Mesenchymal stem cell (in vitro differentiated cells and primary cell): ENCODE measurements around the gene MSL1.
A peak's percentile ranks its signal among the peaks of the same experiment; 100 is the strongest.

ENCODE experiments used
- DNase-seq: peaks from one replicate; pipeline ENCODE4 v3.0.0-alpha.2; 2013
- H2AFZ ChIP-seq: one replicate; pipeline ENCODE4 v1.6.1; 2013; ENCODE audit warnings: low read depth, mild to moderate bottlenecking, control low read depth, inconsistent platforms, low read length, moderate library complexity
- H2AK5ac ChIP-seq: 2 replicates; pipeline ENCODE4 v1.6.1; 2013; ENCODE audit warnings: low read length, moderate library complexity, mild to moderate bottlenecking, inconsistent platforms; ENCODE audit not compliant: severe bottlenecking
- H2BK120ac ChIP-seq: one replicate; pipeline ENCODE4 v1.6.1; 2013; ENCODE audit warnings: low read depth, mild to moderate bottlenecking, inconsistent platforms, low read length, moderate library complexity
- H2BK12ac ChIP-seq, 2 experiments: one replicate each; pipeline ENCODE4 v1.6.1; 2013; ENCODE audit warnings: inconsistent platforms in 2 of 2, low read length in 2 of 2, mild to moderate bottlenecking in 2 of 2, moderate library complexity in 2 of 2, control low read depth in 1 of 2
- H2BK15ac ChIP-seq: one replicate; pipeline ENCODE4 v1.6.1; 2013; ENCODE audit warnings: mild to moderate bottlenecking, low read depth, inconsistent platforms; ENCODE audit not compliant: poor library complexity, severe bottlenecking
- H2BK5ac ChIP-seq: 2 replicates; pipeline ENCODE4 v1.6.1; 2013; ENCODE audit warnings: low read depth, mild to moderate bottlenecking, low read length, control low read depth, inconsistent platforms; ENCODE audit not compliant: poor library complexity, severe bottlenecking
- H3K14ac ChIP-seq, 2 experiments: one replicate each; pipeline ENCODE4 v1.6.1; 2013; ENCODE audit warnings: inconsistent platforms in 2 of 2, low read length in 2 of 2, control low read depth in 1 of 2, mild to moderate bottlenecking in 1 of 2, moderate library complexity in 1 of 2
- H3K18ac ChIP-seq, 2 experiments: one replicate each; pipeline ENCODE4 v1.6.1; 2013; ENCODE audit warnings: inconsistent platforms in 2 of 2, low read length in 2 of 2, control low read depth in 1 of 2, low read depth in 1 of 2, mild to moderate bottlenecking in 1 of 2
- H3K23ac ChIP-seq, 2 experiments: one replicate each; pipeline ENCODE4 v1.6.1; 2013; ENCODE audit warnings: inconsistent platforms in 2 of 2, low read length in 2 of 2, mild to moderate bottlenecking in 2 of 2, moderate library complexity in 2 of 2, control low read depth in 1 of 2
- H3K27ac ChIP-seq: 2 replicates; pipeline ENCODE4 v1.5.1; 2013; ENCODE audit warnings: mild to moderate bottlenecking, moderate library complexity, low read length, control low read depth, inconsistent platforms; ENCODE audit not compliant: poor library complexity, severe bottlenecking
- H3K27me3 ChIP-seq, 2 experiments: 2 replicates each; pipeline versions ENCODE4 v1.6.1 to v1.7.0; 2013; ENCODE audit warnings: low read length in 2 of 2, mild to moderate bottlenecking in 2 of 2, moderate library complexity in 2 of 2, control low read depth in 1 of 2, inconsistent platforms in 1 of 2; ENCODE audit not compliant: control insufficient read depth in 1 of 2, insufficient read depth in 1 of 2
- H3K36me3 ChIP-seq, 2 experiments: 2 replicates each; pipeline versions ENCODE4 v1.6.1 to v1.7.0; 2013; ENCODE audit warnings: low read length in 2 of 2, control low read depth in 1 of 2, inconsistent platforms in 1 of 2, low read depth in 1 of 2, mild to moderate bottlenecking in 1 of 2; ENCODE audit not compliant: insufficient read depth in 2 of 2, control insufficient read depth in 1 of 2
- H3K4ac ChIP-seq, 2 experiments: one replicate each; pipeline ENCODE4 v1.6.1; 2013; ENCODE audit warnings: inconsistent platforms in 2 of 2, low read length in 2 of 2, mild to moderate bottlenecking in 2 of 2, moderate library complexity in 2 of 2, control low read depth in 1 of 2, low read depth in 1 of 2
- H3K4me1 ChIP-seq: 2 replicates; pipeline ENCODE4 v1.6.1; 2013; ENCODE audit warnings: low read depth, low read length, control low read depth; ENCODE audit not compliant: control insufficient read depth, insufficient read depth
- H3K4me2 ChIP-seq: 2 replicates; pipeline ENCODE4 v1.6.1; 2013; ENCODE audit warnings: low read length, mild to moderate bottlenecking, inconsistent platforms; ENCODE audit not compliant: poor library complexity, severe bottlenecking
- H3K4me3 ChIP-seq, 2 experiments: 2 replicates each; pipeline versions ENCODE4 v1.5.1 to v1.7.0; 2013; ENCODE audit warnings: low read length in 2 of 2, mild to moderate bottlenecking in 2 of 2, control low read depth in 1 of 2, low read depth in 1 of 2; ENCODE audit not compliant: insufficient read depth in 1 of 2
- H3K79me1 ChIP-seq: replicated peaks from 2 replicates; pipeline ENCODE4 v1.6.1; 2013; ENCODE audit warnings: mild to moderate bottlenecking, control low read depth, low read length, inconsistent platforms; ENCODE audit not compliant: poor library complexity, severe bottlenecking
- H3K9ac ChIP-seq: 2 replicates; pipeline ENCODE4 v1.7.0; 2013; ENCODE audit warnings: mild to moderate bottlenecking, low read length, moderate library complexity
- H3K9me3 ChIP-seq: 2 replicates; pipeline ENCODE4 v1.7.0; 2013; ENCODE audit warnings: mild to moderate bottlenecking, low read length; ENCODE audit not compliant: control insufficient read depth
- H4K8ac ChIP-seq: one replicate; pipeline ENCODE4 v1.6.1; 2013; ENCODE audit warnings: inconsistent platforms, mild to moderate bottlenecking, low read length, moderate library complexity
- H4K91ac ChIP-seq: one replicate; pipeline ENCODE4 v1.6.1; 2013; ENCODE audit warnings: mild to moderate bottlenecking, low read length, inconsistent platforms
- WGBS: methylation state at CpG from one replicate; pipeline ENCODE4 v1.1.7; 2013; ENCODE audit warnings: mixed read lengths; 5-methylcytosine and 5-hydroxymethylcytosine counted together

Gene MSL1

GRCh38 chr17:40075942-40076498 is 45.8 kb upstream of the MSL1 start:
- H2BK15ac ChIP-seq, result no peak overlapping the region

DNA sequence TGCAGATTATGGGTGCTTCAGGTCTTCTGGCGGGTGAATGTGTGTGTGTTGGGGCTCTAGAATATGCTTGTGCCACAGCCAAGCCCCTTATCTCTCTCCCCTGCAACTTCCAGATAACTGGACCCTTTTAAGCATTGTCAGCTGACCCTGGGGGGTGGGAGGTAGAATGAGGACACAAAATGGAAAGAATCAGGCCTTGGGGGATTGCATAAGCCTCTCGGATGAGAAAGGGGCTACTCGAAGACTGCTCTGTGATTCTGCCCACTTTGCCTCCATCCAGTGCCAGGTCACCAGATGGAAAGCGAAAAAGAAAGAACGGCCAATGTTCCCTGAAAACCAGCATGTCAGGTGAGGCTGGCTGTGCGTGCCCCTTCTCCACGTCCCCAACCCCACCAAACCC is 45.2 kb upstream of the MSL1 start:
- no peak overlapping the region for H3K27ac ChIP-seq

More at GRCh38 chr17:40075942-40076498, 45.8 kb upstream of the MSL1 start:
- H3K4ac ChIP-seq, result no peak overlapping the region
- H3K27me3 ChIP-seq, result no peaks in the 10 kb centered on the region
- no peak overlapping the region for H2BK5ac ChIP-seq
- H3K4me2 ChIP-seq, result no peak overlapping the region
- H3K9ac ChIP-seq, result peak overlapping the region; percentile 71
- peaks cover 24 to 50% of the 10 kb centered on the region in 2 experiments for H3K36me3 ChIP-seq
- peaks cover 22% of the 10 kb centered on the region for H3K79me1 ChIP-seq
- 88% methylated on average over 8 of the region's 8 CpGs for WGBS
- no peak overlapping the region for H3K23ac ChIP-seq
- no peak for DNase-seq
- H3K4me3 ChIP-seq, result peak overlapping the region in 1 of 2 experiments; percentile 34
- H2AK5ac ChIP-seq, result no peak overlapping the region
- H3K18ac ChIP-seq, result peak overlapping the region in 1 of 2 experiments; percentile 54
- H3K14ac ChIP-seq, result no peak overlapping the region
- no peak overlapping the region for H3K27ac ChIP-seq
- no peak overlapping the region for H4K91ac ChIP-seq
- peak overlapping the region; percentile 72 for H4K8ac ChIP-seq
- peaks cover 36% of the 10 kb centered on the region for H3K4me1 ChIP-seq
- H2BK120ac ChIP-seq, result no peak overlapping the region
- peak overlapping the region in 1 of 2 experiments; percentile 49 for H2BK12ac ChIP-seq
- no peaks in the 10 kb centered on the region for H3K9me3 ChIP-seq
- no peak overlapping the region for H2AFZ ChIP-seq

DNA sequence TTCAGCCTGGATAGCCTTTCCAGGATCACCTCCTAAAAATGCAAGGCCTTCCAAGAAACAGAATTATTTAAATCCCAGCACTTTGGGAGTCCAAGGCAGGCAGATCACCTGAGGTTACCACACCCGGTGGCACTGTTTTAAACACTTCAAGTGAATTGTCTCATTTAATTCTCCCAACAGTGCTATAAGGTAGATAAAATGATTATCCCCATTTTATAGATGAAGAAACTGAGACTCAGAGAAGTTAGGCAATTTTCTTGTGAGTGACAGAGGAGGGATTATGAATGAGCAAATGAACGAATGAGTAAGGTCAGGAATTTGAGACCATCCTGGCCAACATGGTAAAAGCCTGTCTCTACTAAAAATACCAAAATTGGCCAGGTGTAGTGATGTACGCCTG is 42.2 kb upstream of the MSL1 start:
- Histone ChIP-seq H2BK12ac (no peak overlapping the region), H3K9me3 (no peaks in the 10 kb centered on the region), H3K14ac (no peak overlapping the region), H4K91ac (no peak overlapping the region), H3K36me3 (peaks cover 33 to 62% of the 10 kb centered on the region in 2 experiments), H4K8ac (no peak overlapping the region), H2BK120ac (no peak overlapping the region), H3K27ac (no peak overlapping the region), H2AK5ac (no peak overlapping the region), H3K23ac (no peak overlapping the region), H3K4ac (no peak overlapping the region), H3K79me1 (peaks cover 11% of the 10 kb centered on the region), H3K4me3 (no peak overlapping the region), H3K4me2 (no peak overlapping the region), H3K9ac (no peak overlapping the region), H2BK5ac (no peak overlapping the region), H3K18ac (no peak overlapping the region), H3K27me3 (no peaks in the 10 kb centered on the region), H2BK15ac (no peak overlapping the region), H2AFZ (no peak overlapping the region), H3K4me1 (peaks cover 11% of the 10 kb centered on the region)
- no peak for DNase-seq
- 100% methylated on average over 2 of the region's 3 CpGs for WGBS

More for the DNA sequence above, 45.2 kb upstream of the MSL1 start:
- no peak overlapping the region for H2AFZ ChIP-seq
- H3K79me1 ChIP-seq, result peaks cover 17% of the 10 kb centered on the region
- no peaks in the 10 kb centered on the region for H3K9me3 ChIP-seq
- no peak overlapping the region for H2BK5ac ChIP-seq
- H3K4me1 ChIP-seq, result peaks cover 30% of the 10 kb centered on the region
- no peak overlapping the region for H3K23ac ChIP-seq
- no peak overlapping the region for H2AK5ac ChIP-seq
- H2BK120ac ChIP-seq, result no peak overlapping the region
- H3K14ac ChIP-seq, result no peak overlapping the region
- no peak overlapping the region for H4K8ac ChIP-seq
- H2BK15ac ChIP-seq, result no peak overlapping the region
- H3K27me3 ChIP-seq, result no peaks in the 10 kb centered on the region
- no peak overlapping the region for H4K91ac ChIP-seq
- H3K18ac ChIP-seq, result no peak overlapping the region
- no peak overlapping the region for H2BK12ac ChIP-seq
- H3K9ac ChIP-seq, result peak overlapping the region; percentile 71
- H3K36me3 ChIP-seq, result peaks cover 24 to 52% of the 10 kb centered on the region in 2 experiments
- no peak overlapping the region for H3K4me2 ChIP-seq
- H3K4me3 ChIP-seq, result peak overlapping the region in 1 of 2 experiments; percentile 4
- WGBS, result 93% methylated on average over 5 of the region's 7 CpGs
- no peak for DNase-seq
- H3K4ac ChIP-seq, result no peak overlapping the region

GRCh38 chr17:40084477-40084876 is 37.3 kb upstream of the MSL1 start:
- no peak overlapping the region for H2BK5ac ChIP-seq
- H3K4me2 ChIP-seq, result no peak overlapping the region
- no peak overlapping the region for H3K4me3 ChIP-seq
- no peak overlapping the region for H4K8ac ChIP-seq
- no peaks in the 10 kb centered on the region for H3K79me1 ChIP-seq
- H3K27ac ChIP-seq, result no peak overlapping the region
- no peak overlapping the region for H3K9ac ChIP-seq
- H3K23ac ChIP-seq, result no peak overlapping the region
- H3K4me1 ChIP-seq, result no peaks in the 10 kb centered on the region
- peaks cover 61 to 70% of the 10 kb centered on the region in 2 experiments for H3K36me3 ChIP-seq
- no peaks in the 10 kb centered on the region for H3K27me3 ChIP-seq
- DNase-seq, result no peak
- H2BK120ac ChIP-seq, result no peak overlapping the region
- H2BK12ac ChIP-seq, result no peak overlapping the region
- H2AK5ac ChIP-seq, result no peak overlapping the region
- no peaks in the 10 kb centered on the region for H3K9me3 ChIP-seq
- H3K18ac ChIP-seq, result no peak overlapping the region
- 97% methylated on average over 13 of the region's 14 CpGs for WGBS
- H4K91ac ChIP-seq, result no peak overlapping the region
- no peak overlapping the region for H2AFZ ChIP-seq
- H3K14ac ChIP-seq, result no peak overlapping the region
- H3K4ac ChIP-seq, result no peak overlapping the region
- no peak overlapping the region for H2BK15ac ChIP-seq
